Activated T-helper 2 cell treated with anti-CD3 and anti-CD28 coated beads, Interferon-gamma antibody, Interleukin-2, Interleukin-4, amounts not matched to agents 10 μg/mL and 5 μg/mL and 100 μg/mL, durations not matched to agents 14 hours and 24 hours and 36 hours (primary cell): ENCODE results near the gene APBA2. TPM values are rescaled to one million over a fixed set of nuclear protein-coding genes. Genes with fewer than 3 reads are reported as not detected.

Experiments
- DNase-seq: peaks from one replicate; pipeline ENCODE4 v3.0.0; 2021; ENCODE audit warnings: low spot score
- H3K27ac Mint-ChIP-seq: one replicate; pipeline ENCODE4 v1.8.0; 2021; ENCODE audit warnings: mixed read lengths
- H3K27me3 Mint-ChIP-seq: one replicate; pipeline ENCODE4 v1.8.0; 2021; ENCODE audit warnings: low read depth, mixed read lengths
- H3K36me3 Mint-ChIP-seq: one replicate; pipeline ENCODE4 v1.8.0; 2021; ENCODE audit warnings: low read depth, mixed read lengths
- H3K4me1 Mint-ChIP-seq: one replicate; pipeline ENCODE4 v1.8.0; 2021; ENCODE audit warnings: low read depth, mixed read lengths
- H3K4me3 Mint-ChIP-seq: one replicate; pipeline ENCODE4 v1.8.0; 2021; ENCODE audit warnings: low read depth, mild to moderate bottlenecking, moderate library complexity, mixed read lengths
- H3K9me3 Mint-ChIP-seq: one replicate; pipeline ENCODE4 v1.8.0; 2021; ENCODE audit warnings: mixed read lengths
- intact Hi-C: fragments of 100-400 bp; cut with micrococcal nuclease; formaldehyde crosslinking; loops from one replicate; pipeline ENCODE4 v1.15.1; 2023
- total RNA-seq: library from RNA; stranded (reverse); gene quantifications from 2 replicates; pipeline ENCODE4 v1.2.3, GENCODE V29; 2022

Gene APBA2
- total RNA-seq, 1 donor from 2014 or later: 1.2 TPM

DNA sequence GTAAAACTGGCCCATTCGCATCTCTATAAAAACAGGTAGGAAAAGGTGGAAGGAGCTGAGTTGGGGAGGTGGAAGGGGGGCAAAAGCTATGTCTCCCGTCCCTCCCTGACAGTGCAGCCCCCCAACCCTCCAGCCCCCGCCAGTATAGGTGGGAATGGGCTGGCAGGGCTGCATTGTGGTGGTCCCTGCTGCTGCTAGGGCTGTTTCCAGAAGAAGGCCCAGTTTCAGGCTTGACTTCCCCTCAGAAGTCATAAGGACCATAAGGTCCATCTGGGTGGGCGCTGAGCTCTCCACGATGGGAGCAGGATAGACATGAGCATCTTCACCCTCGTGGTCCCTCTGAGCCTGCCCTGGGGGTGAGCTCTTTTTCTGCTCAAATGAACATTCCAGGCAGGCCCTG is 44.2 kb downstream of the APBA2 start:
- Mint-ChIP-seq H3K36me3 (no peaks in the 10 kb centered on the region), H3K9me3 (no peaks in the 10 kb centered on the region), H3K27me3 (peaks cover 6% of the 10 kb centered on the region), H3K4me1 (peaks cover 5% of the 10 kb centered on the region), H3K4me3 (no peak overlapping the region), H3K27ac (no peak overlapping the region)
- no peak for DNase-seq
- intact Hi-C loops: no loop called here

DNA sequence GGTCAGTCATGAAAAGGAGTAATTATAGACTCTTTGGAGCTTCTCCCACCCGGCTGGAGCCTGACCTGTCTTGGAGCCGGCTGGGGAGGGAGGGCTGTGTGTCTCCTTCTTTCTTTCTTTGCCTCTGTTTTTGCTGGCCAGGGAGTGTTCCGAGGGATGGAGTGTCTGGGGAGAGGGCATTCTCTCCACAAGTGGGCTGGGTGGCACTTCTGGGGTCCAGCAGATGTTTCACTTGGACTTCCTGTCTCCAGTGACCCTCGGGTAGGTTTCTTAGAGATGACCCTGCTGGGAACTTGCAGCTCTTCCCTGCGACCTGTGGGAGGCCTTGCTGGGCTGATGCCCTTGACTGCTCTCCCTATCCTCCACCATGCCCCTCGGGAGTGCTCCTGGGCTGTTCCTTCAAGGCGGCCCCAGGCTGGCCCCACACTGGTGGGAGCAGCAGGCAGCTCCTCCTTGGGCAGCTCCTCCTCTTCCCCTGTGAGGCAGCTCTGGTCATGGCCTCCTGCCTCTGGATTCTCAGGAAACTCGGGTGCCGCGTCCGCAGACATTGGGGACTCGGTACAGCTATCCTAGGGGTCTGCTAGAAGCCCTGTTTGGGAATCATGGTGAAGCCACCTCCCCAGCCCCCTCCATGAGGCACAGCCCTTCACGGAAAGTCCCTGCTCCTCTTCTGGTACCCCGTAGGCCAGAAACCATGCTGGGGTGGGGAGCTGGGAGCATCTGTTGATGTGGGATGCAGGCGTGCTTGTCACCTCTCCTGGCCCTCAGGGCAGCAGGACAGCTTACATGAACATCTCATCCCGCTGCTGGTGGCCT is 44.9 kb downstream of the APBA2 start:
- intact Hi-C loops: no loop called here
- no peaks in the 10 kb centered on the region for H3K36me3 Mint-ChIP-seq
- no peaks in the 10 kb centered on the region for H3K9me3 Mint-ChIP-seq
- no peak overlapping the region for H3K27ac Mint-ChIP-seq
- H3K27me3 Mint-ChIP-seq: peaks cover 5% of the 10 kb centered on the region
- no peak overlapping the region for H3K4me3 Mint-ChIP-seq
- no peak for DNase-seq
- H3K4me1 Mint-ChIP-seq: peaks cover 5% of the 10 kb centered on the region

DNA sequence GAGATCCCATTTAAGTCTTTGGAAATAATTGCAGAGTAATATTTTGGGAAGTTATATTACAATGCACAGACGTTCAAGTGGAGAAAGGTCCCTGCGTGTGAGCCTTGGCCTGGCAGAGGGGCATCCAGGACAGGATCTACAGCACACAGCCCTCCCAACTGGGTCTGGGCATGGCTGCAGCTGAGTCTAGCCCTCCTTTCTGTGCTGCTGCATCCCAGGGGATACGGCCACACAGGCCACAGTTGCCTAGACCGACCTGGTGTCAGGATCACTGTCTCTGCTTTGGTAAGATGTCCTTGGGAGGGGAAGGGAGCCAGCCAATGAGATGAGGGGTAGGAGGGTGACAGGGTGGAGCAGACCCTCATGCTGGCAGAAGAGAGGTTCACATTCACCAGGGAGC is 46.1 kb downstream of the APBA2 start:
- Mint-ChIP-seq H3K9me3 (no peaks in the 10 kb centered on the region), H3K36me3 (no peaks in the 10 kb centered on the region), H3K4me3 (no peak overlapping the region), H3K27ac (no peak overlapping the region), H3K4me1 (peaks cover 14% of the 10 kb centered on the region), H3K27me3 (peaks cover 2% of the 10 kb centered on the region)
- intact Hi-C loops: no loop called here
- DNase-seq: no peak

DNA sequence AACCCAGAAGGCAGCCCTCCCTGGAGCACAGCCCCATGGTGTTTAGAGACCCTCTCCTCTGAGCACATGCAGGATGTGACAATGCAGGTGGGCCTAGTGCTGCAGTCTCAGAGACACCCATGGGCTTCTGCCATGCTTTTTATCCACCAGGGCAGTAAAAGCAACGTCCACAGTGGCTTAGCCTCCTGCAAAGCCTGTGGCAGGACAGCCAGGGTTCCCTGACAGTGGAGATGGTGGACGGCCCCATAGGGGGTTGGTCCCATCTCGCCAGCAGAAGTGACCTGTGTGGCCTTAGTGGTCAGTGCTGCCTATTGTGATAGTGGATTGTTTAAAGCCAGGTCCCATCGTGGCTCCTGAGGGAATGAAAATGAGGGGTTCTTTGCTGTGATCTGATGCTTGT is 46.6 kb downstream of the APBA2 start:
- H3K36me3 Mint-ChIP-seq: no peaks in the 10 kb centered on the region
- DNase-seq: no peak
- no peak overlapping the region for H3K27ac Mint-ChIP-seq

DNA sequence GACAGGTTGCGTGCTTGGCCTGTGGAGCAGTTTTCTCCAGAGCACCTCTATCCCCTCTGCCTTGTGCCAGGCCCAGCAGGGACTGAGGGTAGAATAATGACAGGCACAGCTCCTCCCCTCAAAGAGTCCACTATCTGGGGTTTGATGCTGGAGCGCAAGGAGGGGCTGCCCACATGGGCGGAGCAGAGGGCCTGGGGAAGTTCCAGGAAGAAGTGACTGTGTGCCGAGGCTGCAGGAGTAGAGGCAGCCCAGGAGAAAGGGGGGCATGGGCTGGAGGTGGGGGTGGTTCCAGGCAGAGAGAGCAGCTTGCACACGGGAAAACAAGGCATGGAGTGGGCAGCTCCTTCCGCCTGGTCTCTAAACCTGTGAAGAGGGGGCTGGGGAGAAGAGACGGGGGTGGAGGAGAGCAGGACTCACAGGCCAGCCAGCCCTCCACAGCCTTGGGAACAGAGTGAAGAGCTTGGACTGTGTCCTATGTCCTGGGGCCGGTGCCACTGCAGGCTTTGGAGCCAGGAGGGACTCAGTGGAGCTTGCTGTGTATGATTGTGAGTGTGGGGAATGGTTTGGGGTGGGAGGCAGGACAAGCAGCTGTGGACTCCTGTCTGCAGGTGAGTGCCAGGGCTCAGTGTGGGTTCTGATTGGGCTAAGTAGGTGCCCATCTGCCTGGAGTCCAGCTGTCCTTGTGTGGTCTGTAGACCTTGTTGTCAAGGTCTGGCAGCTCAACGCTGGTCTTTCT is 48.1 kb downstream of the APBA2 start:
- intact Hi-C loops: no loop called here
- H3K36me3 Mint-ChIP-seq: no peaks in the 10 kb centered on the region
- H3K4me1 Mint-ChIP-seq: peaks cover 24% of the 10 kb centered on the region
- no peaks in the 10 kb centered on the region for H3K9me3 Mint-ChIP-seq
- H3K27ac Mint-ChIP-seq: no peak overlapping the region
- H3K27me3 Mint-ChIP-seq: no peaks in the 10 kb centered on the region
- no peak overlapping the region for H3K4me3 Mint-ChIP-seq
- no peak for DNase-seq

More for the DNA sequence above, 46.6 kb downstream of the APBA2 start:
- Mint-ChIP-seq H3K4me3 (no peak overlapping the region), H3K9me3 (no peaks in the 10 kb centered on the region), H3K4me1 (peaks cover 19% of the 10 kb centered on the region), H3K27me3 (peaks cover 2% of the 10 kb centered on the region)
- intact Hi-C loops: no loop called here

DNA sequence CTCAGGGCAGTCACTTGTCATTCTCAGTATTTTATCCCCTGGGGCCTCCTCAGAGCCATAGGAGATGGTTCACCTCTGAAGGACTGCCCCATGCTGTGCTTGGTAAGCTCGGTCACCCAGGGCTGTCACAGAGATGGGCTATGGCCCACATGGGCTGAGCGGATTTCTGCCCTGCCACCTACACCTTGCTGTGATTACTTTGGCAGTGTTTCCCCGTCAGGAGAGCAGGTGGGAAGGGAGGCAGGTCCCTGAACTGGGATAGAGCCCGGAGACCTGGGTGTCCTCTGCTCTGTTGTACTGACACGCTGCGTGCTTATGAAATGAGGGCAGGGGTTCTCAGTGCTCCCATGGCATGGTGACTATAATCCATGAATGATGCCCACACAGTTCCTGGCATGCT is 48.9 kb downstream of the APBA2 start:
- Mint-ChIP-seq H3K9me3 (no peaks in the 10 kb centered on the region), H3K4me1 (peaks cover 28% of the 10 kb centered on the region)
- intact Hi-C loops: loop anchor here (5.0 kb wide), 1 partner anchor 38 kb away; no protein-coding TSS in a partner anchor

DNA sequence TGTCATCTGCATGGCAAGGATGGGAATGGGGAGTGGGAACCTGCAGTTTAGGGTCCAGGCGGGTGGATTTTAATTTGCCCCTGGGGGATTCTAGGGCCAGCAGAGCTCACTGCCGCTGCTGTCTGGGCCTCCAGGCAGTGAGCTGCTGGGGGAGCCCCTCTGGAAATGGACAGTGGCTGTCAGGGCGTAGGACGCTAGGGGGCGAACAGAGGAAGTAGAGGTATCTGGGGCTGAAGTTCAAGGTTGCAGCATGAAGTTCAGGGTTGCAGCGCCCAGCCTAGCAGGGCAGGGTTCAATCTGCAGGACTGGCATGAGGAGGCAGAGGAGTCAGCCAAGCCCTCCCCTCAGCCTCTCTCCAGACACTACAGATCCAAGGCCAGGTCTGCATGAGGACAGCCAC is 49.5 kb downstream of the APBA2 start:
- no peak for DNase-seq
- Mint-ChIP-seq H3K4me3 (no peak overlapping the region), H3K36me3 (no peaks in the 10 kb centered on the region), H3K4me1 (peaks cover 30% of the 10 kb centered on the region), H3K27ac (no peak overlapping the region), H3K27me3 (no peaks in the 10 kb centered on the region), H3K9me3 (no peaks in the 10 kb centered on the region)
- intact Hi-C loops: loop anchor here (5.0 kb wide), 1 partner anchor 37 kb away; no protein-coding TSS in a partner anchor

More for the DNA sequence above, 48.9 kb downstream of the APBA2 start:
- H3K27me3 Mint-ChIP-seq: no peaks in the 10 kb centered on the region
- DNase-seq: no peak
- H3K27ac Mint-ChIP-seq: no peak overlapping the region
- H3K36me3 Mint-ChIP-seq: no peaks in the 10 kb centered on the region
- no peak overlapping the region for H3K4me3 Mint-ChIP-seq

DNA sequence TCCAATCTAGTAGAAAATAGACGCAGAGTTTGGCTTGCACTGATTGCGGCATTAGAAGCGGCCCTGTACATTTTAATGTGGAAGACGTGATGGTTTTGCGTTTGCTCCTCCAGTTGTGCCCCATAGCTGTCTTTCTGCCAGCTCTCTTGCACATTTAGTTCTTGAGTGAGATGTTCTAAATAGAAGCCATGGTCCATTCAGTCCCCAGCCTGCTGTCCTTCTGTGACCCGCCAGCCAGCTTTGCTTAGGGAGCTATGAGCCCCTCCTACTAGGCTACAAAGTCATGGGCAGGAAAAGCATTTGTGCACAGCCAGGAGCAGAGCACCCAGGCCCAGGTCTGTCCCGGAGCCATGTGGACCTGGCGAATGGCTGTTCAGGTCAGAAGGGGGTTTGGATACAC is 50.3 kb downstream of the APBA2 start:
- Mint-ChIP-seq H3K4me1 (peaks cover 33% of the 10 kb centered on the region), H3K9me3 (no peaks in the 10 kb centered on the region), H3K4me3 (no peak overlapping the region), H3K36me3 (no peaks in the 10 kb centered on the region), H3K27ac (no peak overlapping the region), H3K27me3 (no peaks in the 10 kb centered on the region)
- intact Hi-C loops: loop anchor here (5.0 kb wide), 1 partner anchor 36 kb away; no protein-coding TSS in a partner anchor
- DNase-seq: no peak

DNA sequence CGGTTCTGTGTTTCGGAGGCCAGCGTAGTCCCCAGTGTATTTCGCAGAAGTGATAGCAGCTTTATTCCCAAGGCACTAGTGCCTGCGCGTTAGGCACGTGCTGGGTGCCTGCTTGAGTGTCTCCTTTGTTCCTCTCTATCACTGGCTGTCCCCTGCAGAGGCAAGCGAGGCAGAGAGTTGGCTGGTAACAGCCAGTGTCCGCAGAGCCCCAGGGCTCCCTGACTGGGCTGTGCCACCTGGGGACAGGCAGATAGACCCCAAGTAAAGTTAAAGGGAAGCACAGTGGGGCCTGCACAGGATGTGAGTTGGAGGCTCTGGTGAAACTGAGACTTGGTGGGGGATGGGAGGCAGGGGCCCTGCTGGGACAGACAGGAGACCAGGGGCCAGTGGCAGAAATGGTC is 50.7 kb downstream of the APBA2 start:
- no peaks in the 10 kb centered on the region for H3K27me3 Mint-ChIP-seq
- no peaks in the 10 kb centered on the region for H3K36me3 Mint-ChIP-seq
- H3K27ac Mint-ChIP-seq: no peak overlapping the region
- no peaks in the 10 kb centered on the region for H3K9me3 Mint-ChIP-seq
- DNase-seq: no peak
- intact Hi-C loops: loop anchor here (5.0 kb wide), 1 partner anchor 36 kb away; no protein-coding TSS in a partner anchor
- no peak overlapping the region for H3K4me3 Mint-ChIP-seq
- peaks cover 36% of the 10 kb centered on the region for H3K4me1 Mint-ChIP-seq

DNA sequence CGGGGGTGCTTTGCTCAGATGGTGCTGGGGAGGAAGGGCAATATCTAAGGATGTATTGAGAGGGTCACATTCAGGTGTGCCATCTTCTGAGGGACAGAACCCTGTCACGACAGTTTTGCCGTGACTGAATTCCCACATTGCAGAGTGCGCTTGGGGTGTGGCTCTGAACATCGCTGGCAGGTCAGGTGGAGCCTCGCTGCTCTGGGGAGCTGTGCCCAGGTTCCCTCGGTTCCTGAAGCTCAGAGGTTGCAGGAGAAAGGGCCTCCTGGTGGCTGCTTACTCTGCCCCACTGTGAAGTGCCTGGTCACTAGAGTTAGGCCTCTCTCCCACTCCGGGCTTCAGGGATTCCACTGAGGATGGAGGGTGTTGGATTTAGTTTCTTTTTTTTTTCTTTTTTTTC is 51.5 kb downstream of the APBA2 start:
- Mint-ChIP-seq H3K4me1 (peaks cover 38% of the 10 kb centered on the region), H3K36me3 (no peaks in the 10 kb centered on the region)

DNA sequence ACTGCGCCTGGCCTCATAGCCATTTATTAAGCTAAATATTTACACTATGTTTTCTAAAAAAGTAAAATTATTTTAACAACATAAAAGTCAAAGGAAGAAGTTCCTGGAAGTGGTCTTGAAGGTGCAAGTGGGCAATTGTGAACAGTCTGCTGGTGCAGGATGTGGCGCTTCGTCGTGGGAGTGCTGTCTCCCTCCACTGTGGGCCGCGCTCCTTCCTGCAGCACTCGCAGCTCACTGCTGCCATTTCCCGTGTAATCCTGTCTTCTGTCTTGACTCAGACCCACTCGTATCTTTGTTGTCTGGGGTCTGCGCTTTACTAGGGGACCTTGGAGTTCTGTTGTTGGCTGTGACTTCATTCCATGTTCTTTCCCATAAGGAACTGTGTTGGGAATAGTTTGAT is 56.3 kb downstream of the APBA2 start:
- H3K9me3 Mint-ChIP-seq: peaks cover 4% of the 10 kb centered on the region
- H3K4me3 Mint-ChIP-seq: no peak overlapping the region
- no peak for DNase-seq
- no peak overlapping the region for H3K27ac Mint-ChIP-seq
- intact Hi-C loops: no loop called here
- peaks cover 5% of the 10 kb centered on the region for H3K36me3 Mint-ChIP-seq
- H3K27me3 Mint-ChIP-seq: no peaks in the 10 kb centered on the region
- peaks cover 34% of the 10 kb centered on the region for H3K4me1 Mint-ChIP-seq

More for the DNA sequence above, 51.5 kb downstream of the APBA2 start:
- Mint-ChIP-seq H3K4me3 (peak overlapping the region; percentile 40), H3K27me3 (no peaks in the 10 kb centered on the region), H3K9me3 (no peaks in the 10 kb centered on the region), H3K27ac (peak overlapping the region; percentile 68)
- DNase-seq: no peak
- intact Hi-C loops: loop anchor here (5.0 kb wide), 1 partner anchor 35 kb away; no protein-coding TSS in a partner anchor

DNA sequence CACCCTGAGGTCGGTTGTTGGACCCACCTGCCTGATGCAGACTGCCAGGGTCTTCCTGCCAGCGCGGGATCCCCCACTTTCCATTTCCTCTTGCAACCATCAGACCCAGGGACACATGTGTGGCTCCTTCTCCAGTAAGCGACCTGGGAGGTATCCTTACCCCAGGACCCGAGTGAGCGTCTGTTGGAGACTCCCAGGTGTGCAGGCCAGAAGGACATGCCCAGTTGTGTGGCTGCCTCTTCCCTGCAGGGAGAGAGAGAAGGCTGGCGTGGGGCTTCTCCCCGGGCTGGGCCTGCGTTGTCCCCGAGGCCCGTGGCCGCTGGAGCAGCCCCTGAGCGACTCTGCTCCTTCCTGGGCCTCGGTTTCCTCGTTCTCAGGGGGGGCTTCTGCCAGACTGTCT is 56.8 kb downstream of the APBA2 start:
- Mint-ChIP-seq H3K4me1 (peaks cover 32% of the 10 kb centered on the region), H3K4me3 (no peak overlapping the region), H3K9me3 (peaks cover 4% of the 10 kb centered on the region), H3K27ac (no peak overlapping the region), H3K27me3 (no peaks in the 10 kb centered on the region), H3K36me3 (peaks cover 5% of the 10 kb centered on the region)
- intact Hi-C loops: no loop called here
- DNase-seq: no peak

DNA sequence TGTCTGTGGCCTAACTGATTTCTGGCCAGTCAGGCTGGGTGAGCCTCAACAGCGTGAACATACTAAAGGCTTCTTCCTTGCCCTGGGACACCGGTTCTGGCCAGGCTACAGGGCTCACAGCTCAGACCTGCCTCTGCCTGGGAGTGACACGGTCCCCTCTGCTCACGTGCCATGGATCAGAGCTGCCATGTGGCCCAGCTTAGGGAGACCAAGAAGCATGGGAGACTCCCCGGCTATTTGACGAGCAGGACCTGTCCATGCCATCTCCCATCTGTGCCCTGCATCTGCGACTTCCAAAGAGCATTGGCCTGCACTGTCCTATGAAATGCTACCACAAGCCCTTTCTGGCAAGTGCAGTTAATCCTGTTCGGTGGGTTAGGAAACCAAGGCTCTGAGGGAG is 57.4 kb downstream of the APBA2 start:
- intact Hi-C loops: no loop called here

More for the DNA sequence above, 57.4 kb downstream of the APBA2 start:
- Mint-ChIP-seq H3K4me1 (peaks cover 34% of the 10 kb centered on the region), H3K4me3 (no peak overlapping the region), H3K27ac (no peak overlapping the region), H3K36me3 (peaks cover 5% of the 10 kb centered on the region), H3K9me3 (peaks cover 4% of the 10 kb centered on the region), H3K27me3 (no peaks in the 10 kb centered on the region)
- DNase-seq: no peak
